Fibroblast of skin of left quadriceps (primary cell): ENCODE data around the gene SMG7.
A peak's percentile ranks its signal among the peaks of the same experiment; 100 is the strongest.
"Not testable (repeated sequence)": the region's sequence is repeated elsewhere in the genome, so short reads cannot be mapped to it uniquely, and the experiment has no call there.

Experiments used
- DNase-seq, 2 experiments: peaks; one replicate each; pipeline ENCODE4 v3.0.0-alpha.2; 2013; ENCODE audit warnings: low read depth in 2 of 2

Gene SMG7, protein sequence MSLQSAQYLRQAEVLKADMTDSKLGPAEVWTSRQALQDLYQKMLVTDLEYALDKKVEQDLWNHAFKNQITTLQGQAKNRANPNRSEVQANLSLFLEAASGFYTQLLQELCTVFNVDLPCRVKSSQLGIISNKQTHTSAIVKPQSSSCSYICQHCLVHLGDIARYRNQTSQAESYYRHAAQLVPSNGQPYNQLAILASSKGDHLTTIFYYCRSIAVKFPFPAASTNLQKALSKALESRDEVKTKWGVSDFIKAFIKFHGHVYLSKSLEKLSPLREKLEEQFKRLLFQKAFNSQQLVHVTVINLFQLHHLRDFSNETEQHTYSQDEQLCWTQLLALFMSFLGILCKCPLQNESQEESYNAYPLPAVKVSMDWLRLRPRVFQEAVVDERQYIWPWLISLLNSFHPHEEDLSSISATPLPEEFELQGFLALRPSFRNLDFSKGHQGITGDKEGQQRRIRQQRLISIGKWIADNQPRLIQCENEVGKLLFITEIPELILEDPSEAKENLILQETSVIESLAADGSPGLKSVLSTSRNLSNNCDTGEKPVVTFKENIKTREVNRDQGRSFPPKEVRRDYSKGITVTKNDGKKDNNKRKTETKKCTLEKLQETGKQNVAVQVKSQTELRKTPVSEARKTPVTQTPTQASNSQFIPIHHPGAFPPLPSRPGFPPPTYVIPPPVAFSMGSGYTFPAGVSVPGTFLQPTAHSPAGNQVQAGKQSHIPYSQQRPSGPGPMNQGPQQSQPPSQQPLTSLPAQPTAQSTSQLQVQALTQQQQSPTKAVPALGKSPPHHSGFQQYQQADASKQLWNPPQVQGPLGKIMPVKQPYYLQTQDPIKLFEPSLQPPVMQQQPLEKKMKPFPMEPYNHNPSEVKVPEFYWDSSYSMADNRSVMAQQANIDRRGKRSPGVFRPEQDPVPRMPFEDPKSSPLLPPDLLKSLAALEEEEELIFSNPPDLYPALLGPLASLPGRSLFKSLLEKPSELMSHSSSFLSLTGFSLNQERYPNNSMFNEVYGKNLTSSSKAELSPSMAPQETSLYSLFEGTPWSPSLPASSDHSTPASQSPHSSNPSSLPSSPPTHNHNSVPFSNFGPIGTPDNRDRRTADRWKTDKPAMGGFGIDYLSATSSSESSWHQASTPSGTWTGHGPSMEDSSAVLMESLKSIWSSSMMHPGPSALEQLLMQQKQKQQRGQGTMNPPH

DNA sequence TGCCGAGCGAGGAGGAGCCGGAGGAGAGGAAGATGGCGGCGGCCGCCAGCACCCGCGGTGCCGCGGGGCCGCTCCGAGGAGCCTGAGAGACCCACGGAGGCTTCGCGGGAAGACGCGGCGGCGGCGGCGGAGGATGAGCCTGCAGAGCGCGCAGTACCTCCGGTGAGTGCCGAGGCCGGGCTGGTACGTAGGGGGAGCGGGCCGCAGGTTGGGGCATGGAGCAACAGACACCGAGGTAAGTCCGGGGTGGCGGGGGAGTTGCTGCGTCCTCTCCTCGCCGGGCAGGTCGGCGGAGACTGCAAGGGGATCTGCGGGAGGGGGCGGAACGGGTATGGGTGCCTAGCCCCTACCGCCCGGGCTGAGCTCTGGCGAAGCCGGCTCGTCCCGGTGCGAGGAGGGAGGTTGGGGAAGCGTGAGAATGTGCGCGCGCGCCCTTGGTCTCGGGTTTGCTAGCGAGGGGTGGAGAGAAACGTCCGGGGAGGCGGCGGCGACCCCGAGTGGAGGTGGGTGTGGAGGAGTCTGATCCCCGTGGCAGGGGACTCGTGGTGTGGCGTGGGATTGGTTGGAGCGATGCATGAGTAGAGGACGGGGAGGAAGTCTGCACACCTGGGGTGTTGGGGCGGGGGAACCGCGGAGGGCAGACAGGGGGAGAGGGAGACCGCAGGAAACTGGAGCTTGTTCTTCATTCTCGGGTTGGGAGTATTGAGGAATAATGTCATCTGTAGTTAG is at the start of gene SMG7:
SMG7 (plus strand) TSS at position 12 of the 729 bp plus-strand sequence; CDS start at position 134, 122 bp downstream.
- DNase-seq, result no peak

DNA sequence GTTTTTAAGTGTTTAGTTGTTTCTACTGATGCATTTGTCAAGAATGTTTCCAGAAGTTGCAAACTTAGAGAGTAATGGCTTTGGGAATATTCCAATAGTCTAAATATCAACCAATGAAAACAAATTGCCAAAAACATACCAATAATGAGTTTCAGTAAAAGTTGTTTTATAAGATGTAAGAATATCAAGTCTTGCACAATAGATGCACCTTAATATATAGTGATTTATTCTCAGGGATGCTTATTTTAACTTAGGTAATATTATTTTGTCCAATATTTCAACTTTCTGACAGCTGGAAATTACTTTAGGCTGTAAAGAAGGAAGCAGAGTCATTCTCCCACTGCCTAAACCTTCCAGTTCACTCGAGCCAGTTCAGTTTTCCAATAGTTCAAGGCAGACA is 48.8 kb upstream of the SMG7 start:
- no peak for DNase-seq

DNA sequence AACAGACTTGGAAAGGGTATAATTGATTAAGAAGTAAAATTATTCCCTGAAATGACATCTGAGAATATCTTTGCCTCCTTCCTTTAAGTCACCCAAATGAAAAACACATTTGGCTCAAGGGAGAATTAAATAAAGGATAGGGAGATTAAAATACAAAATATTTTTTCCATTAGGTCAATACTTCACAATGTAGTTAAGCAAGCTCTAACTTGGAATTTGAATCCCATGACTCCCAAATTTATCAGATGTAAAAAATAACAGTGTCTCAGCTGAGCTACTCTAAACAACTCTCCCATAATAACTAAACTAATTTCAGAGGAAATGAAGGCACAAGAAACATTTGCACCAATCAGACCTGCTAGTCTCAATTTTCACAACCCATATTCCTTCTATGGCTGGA is 47.6 kb upstream of the SMG7 start:
- no peak for DNase-seq

DNA sequence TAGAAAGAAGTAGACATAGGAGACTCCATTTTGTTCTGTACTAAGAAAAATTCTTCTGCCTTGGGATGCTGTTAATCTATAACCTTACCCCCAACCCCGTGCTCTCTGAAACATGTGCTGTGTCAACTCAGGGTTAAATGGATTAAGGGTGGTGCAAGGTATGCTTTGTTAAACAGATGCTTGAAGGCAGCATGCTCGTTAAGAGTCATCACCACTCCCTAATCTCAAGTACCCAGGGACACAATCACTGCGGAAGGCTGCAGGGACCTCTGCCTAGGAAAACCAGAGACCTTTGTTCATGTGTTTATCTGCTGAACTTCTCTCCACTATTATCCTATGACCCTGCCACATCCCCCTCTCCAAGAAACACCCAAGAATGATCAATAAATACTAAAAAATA is 44.7 kb upstream of the SMG7 start:
- not testable (repeated sequence) for DNase-seq

DNA sequence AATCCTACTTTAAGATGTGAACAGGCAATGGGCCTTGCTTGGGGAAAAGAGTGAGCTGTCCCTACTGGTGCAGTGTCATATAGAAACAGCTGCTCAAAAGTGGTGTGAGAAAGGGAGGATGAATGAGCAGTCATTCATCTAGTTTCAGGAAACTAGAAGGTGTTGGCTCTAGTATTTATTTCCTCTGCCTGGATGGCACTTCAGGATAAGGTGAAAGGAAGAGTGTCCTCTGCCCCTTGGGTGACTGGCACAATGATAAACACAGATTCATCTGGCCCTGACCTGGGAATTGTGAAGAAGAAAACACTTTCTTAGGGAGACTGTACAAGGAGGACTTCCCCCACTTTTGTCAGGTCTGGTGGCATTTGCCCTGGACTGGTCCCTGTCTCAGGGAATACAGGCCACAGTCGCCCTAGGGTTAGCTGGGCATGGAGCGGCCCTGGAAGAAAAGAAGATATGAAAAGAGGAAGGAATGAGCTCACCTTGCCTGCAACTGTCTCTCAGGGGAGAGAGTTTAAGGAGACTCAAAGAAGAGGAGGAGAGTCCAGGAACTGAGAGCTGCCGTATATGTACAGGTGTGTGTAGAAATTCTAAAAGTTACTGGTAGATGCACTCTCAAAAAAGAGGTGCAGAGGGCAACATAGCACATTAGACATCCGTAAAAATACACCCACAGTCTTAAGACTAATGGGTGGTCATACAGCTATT is 40.3 kb upstream of the SMG7 start:
- DNase-seq, result no peak

DNA sequence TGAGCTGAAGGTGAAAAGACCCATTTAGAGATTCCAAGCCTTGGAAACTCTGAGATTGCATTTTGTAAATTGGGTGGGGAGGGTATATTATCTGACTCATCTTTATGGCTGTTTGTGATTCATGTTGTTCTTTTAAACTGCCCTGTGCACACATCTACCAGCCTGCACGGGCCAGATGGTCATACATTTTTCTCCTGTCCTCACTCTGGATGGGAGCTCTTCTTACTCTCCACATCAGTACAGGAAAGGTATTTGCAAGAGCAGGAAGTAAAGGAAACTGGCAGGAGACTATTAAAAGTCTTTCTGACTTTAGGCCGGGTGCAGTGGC is 39.8 kb upstream of the SMG7 start:
- DNase-seq, result no peak

DNA sequence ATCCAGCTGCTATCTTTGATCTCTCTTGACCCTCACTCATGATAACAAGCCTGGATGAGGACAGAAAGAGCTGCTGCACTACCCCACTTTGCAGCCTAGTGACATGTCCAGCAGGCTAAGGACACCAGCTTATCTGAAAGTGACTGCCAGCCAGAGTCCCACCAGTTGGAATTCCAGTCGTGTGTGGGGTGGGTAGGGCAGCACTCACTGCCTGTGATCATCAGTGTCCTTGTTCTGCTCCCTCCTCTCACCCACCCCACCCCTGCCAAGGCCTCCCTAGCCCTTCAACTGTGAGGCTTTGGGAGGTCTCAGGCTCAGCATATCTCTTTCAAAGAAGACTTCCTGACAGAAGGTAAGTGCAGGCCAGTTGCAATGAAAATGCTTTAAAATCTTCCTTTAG is 38.6 kb upstream of the SMG7 start:
- DNase-seq, result no peak

DNA sequence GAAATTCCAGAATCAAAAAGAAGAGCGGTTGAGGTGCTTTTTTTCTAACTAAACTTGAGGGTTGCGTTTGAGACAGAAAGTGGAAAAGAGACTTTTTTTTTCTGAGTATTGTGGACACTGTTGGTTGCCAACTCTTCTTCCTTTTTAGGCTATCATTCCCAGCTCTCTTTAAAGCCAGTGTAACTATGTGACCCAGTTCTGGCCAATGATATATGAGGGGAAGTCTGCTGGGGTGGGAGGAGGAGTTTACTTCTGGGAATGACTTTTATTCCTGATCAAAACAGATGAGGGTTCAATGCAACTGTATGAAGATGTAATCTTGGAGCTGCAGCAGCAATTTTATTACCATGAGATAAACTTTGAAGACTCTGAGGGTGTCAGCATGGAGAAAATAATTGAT is 36.8 kb upstream of the SMG7 start:
- DNase-seq, result no peak

DNA sequence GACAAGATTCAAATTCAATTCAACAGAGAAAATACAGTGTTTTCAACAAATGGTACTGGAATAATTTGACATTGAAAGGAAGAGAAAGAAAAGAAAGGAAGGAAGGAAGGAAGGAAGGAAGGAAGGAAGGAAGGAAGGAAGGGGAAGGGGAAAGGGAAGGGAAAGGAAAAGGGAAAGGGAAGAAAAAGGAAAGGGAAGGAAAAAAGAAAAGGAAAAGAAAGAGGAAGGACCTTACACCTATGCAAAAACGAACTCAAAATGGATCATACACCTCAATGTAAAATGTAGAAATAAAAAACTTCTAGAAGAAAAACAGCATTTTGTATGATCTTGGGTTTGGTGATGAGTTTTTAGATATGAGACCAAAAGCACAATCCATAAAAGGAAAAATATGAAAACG is 34.2 kb upstream of the SMG7 start:
- DNase-seq, result no peak

DNA sequence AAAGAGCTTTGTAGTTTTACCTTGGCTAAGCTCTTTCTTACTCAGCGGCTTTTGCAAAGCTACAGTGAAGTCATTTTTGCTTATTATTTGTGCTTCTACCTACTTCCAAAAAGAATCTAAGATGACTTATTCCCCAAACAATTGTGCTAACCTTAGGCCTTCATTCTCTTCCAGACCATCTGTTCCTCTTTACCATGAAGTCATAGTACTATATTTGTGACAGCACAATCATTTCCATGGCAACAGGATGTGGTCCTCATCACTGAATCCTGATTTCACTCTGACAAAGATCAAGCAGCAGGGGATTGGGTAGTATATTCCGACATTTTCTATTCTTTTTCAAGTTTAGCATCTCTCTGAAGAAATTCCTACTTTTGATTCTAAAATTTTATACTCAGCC is 29.3 kb upstream of the SMG7 start:
- DNase-seq, result no peak

DNA sequence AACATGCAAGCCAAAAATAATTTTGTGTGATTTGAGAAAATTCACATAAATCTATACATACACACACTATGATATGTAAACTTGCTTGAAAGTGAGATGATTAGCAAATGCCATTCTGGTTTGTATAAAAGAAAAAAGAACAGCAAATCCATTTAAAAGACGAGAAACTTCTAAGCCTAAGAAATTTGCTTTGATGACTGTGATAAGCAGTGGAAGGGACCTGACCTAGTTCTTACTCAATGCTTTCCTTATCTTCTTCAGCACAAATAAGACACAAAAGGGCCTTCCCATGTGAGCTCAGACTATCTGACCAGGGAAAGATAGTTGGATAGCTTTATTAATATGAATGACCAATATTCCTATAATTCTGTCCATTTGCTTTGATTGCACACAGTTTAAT is 28.8 kb upstream of the SMG7 start:
- no peak for DNase-seq

DNA sequence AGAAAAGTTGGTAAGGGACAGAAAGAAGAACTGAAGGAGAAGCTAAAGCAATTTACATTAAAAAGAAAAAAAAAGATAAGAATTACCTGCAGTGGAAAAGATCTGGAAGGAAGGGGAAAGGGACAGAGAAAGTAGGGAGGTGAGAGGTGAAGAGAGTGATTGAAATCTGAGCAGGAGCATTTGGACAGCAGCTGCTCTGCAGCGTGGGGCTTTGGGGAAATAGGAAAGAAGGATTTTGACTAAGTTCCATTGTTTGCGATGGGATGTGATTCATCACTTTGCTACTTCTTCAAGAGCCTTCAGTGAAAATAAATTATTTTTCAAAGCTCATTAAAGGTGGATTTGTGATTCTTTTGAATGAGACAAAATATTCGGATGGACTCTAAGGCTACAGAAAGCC is 28.1 kb upstream of the SMG7 start:
- peak in 1 of 2 experiments; percentile 4 for DNase-seq

DNA sequence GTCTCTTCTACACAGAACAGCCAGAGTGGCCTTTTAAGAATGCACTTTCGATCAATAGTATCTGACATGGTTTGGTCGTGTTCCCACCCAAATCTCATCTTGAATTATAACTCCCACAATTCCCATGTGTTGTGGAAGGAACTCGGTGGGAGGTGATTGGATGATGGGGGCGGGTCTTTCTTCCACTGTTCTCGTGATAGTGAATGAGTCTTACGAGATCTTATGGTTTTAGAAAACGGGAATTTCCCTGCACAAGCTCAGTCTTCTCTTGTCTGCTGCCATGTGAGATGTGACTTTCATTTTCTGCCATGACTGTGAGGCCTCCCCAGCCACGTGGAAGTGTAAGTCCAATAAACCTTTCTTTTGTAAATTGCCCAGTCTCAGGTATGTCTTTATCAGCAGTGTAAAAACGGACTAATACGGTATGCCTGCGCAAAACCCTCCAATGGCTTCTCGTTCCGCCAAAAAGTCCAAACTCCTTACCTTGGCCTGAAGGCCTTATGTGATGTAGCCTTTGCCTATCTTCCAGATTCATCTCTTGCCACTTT is 23.0 kb upstream of the SMG7 start:
- no peak for DNase-seq

DNA sequence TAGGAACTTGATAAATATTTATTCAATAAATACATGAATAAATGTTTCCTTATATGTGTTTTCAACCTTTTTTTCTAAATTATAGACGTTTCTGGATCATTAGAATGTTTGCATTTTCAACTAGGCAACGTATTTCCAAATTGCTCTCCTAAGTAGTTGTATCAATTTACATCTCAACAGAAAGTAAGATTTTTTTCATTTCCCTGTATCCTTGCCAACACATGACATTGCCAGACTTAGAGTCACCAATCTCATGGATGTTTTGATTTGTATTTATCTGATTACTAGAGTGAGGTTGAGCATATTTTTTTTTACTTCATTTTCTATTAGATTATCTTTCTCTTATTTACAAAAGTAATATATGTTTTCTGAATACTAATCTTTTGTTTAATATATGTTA is 22.2 kb upstream of the SMG7 start:
- no peak for DNase-seq

DNA sequence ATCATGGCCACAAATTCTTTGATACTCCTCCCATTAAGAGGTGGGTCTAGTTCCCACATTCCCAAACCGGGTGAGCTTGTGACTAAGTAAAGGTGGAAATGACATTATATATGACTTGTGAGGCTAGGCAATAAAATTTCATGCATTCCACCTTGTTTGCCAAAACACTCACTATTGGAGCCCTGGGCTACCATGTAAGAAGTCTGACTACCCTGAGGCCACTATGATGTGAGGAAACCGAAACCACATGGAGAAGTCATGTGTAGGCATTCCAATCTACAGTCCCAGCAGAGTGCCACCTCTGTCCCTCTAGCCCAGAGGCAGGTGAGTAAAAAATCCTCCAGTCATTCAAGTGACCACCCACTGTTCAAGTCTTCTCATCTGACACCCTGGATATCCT is 17.9 kb upstream of the SMG7 start:
- DNase-seq, result no peak

DNA sequence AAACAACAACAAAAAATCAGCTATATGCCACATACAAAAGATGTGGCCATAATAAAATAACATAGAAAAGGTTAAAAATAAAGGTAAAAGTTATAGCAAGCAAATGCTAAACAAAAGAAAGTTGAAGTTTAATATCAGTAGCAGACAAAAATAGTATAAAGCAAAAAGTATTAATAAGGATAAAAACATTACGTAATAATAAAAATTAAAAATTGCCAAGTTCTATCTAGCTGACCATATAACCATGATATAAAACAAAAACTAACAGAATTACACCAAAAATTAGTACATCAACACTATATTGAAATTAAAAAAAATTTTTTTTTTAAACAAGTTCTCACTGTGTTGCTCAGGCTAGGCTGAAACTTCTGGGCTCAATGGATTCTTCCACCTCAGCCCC is 15.5 kb upstream of the SMG7 start:
- DNase-seq, result no peak

DNA sequence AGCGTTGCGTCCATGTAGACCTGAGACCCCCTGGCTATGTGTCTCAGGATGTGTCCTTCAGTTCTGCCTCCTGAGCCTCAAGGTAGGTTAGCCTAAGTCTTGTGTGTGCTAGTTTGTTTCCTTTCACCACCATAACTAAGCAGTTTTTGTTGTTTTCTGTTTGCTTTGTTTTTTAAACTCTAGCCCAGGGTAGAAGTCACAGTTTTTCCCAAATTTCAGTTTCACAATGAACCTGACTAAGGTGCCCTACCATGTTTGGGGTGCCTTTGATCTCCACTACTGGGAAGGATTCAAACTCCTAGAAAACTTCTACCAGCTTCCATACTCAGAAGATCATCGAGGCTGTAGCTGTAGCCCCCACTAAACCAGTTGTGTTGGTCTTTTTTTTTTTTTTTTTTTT is 14.8 kb upstream of the SMG7 start:
- DNase-seq, result no peak

DNA sequence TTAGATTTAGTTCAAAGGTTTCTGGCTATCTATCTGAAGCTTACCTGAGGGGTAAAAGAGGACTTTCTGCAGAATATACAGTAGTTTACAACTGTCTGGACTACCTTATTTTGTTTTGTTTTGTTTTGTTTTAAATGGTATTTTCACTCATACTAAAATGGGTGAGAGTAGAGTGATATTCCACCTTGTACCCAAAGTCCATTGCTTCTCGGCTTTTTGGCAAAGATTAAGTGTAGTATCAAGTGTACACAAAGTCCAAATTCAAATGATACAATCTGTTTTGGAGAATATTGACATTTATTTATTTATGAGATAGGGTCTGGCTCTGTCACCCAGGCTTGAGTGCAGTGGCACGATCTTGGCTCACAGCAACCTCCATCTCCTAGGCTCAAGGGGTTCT is 11.7 kb upstream of the SMG7 start:
- no peak for DNase-seq

DNA sequence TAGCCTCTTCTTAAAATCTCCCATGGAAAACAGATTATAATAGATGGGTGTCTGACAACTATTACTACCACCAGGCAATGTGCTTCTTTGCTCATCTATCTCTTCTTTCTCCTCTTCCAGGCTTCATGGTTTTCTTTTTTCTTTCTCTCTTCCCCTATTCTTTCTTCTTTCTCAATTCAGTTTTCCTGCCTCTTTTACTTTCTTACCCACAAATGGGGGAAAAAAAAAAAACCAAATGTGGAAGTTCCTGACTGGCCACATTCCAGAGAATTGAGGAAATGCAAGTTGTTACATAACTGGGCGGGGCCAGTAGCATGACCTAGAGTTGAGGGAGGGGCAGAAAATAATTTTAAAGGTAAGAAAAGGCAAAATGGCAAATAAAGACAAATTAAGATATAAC is 10.9 kb upstream of the SMG7 start:
- no peak for DNase-seq

DNA sequence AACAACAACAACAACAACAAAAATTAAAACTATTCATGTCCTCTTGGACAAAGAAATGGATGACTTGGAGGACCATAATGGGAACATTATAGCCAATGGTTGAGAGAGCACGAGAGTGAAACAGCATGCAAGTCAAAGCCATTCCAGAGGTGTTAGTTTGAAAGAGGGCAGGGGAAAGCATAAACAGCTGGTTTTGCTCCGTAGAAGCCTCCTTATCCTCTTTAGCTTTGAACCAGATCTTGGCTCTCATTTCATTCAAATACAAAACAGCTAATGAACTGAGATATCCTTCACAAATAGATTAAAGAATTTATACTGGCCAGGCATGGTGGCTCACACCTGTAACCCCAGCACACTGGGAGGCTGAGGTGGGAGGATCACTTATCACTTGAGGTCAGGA is 8.7 kb upstream of the SMG7 start:
- no peak for DNase-seq

DNA sequence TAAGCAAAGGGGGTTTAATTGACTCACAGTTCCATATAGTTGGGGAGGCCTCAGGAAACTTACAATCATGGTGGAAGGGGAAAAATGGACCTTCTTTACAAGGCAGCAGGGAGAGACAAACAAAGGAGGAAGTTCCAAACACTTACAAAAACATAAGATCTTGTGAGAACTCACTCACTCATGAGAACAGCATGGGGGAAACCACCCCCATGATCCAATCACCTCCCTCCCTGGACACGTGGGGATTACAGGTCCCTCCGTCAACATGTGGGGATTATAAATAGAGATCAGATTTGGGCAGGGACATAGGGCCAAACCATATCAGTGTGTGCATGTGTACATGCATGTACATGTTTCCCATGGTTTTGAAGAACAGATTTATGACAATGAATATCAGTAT is 5.5 kb upstream of the SMG7 start:
- no peak for DNase-seq
